CD4-positive, alpha-beta T cell treated with Interleukin-17A for 1 hour (primary cell): ENCODE data around the gene CSF1R.
"Not testable (repeated sequence)": the region's sequence is repeated elsewhere in the genome, so short reads cannot be mapped to it uniquely, and the experiment has no call there.

Experiments used
- DNase-seq: peaks from one replicate; pipeline ENCODE4 v3.0.0-alpha.2; 2020

Gene CSF1R

DNA sequence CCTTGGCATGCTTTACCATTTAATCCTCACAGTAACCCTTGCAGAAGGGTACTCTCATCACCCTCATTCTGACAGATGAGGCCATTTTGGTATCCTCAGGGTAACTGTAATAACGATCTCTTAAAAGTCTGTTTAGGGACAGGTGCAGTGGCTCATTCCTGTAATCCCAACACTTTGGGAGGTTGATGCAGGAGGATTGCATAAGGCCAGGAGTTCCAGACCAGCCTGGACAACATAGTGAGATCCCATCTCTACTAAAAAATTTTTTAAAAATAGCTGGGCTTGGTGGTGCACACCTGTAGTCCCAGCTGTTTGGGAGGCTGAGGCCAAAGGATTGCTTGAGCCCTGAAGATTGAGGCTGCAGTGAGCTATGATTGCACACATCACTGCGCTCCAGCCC, 31.8 kb downstream of the CSF1R start:
- no peak for DNase-seq

DNA sequence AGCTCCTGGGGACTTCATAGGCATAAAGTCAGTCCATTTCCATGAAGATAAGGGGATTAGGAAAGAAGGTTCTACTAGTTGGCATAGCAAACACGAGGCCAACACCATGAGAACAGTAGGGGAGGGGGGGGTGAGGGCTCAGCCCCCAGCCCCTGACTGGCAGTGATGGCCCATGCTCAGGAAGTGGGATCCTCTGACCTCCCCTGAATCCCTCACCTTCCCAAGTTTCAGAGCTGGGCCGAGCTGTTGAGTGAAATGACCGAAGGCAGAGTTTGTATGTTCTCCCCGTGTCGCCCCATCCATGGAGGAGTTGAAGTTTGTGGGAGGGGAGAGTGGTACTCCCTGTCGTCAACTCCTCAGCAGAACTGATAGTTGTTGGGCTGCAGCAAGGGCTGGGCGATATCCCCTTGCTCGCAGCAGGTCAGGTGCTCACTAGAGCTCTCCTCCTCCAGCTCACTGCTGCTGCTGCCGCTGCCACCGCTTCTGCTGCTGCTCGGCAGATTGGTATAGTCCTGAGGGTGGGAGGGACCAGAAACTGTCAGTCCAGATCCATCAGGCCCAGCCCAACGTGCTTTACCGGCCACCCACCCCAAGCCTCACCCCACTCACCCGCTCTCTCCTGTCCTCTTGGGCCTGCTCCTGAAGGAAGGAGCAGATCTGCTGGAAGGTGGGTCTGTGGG, 32.5 kb downstream of the CSF1R start:
- no peak for DNase-seq

DNA sequence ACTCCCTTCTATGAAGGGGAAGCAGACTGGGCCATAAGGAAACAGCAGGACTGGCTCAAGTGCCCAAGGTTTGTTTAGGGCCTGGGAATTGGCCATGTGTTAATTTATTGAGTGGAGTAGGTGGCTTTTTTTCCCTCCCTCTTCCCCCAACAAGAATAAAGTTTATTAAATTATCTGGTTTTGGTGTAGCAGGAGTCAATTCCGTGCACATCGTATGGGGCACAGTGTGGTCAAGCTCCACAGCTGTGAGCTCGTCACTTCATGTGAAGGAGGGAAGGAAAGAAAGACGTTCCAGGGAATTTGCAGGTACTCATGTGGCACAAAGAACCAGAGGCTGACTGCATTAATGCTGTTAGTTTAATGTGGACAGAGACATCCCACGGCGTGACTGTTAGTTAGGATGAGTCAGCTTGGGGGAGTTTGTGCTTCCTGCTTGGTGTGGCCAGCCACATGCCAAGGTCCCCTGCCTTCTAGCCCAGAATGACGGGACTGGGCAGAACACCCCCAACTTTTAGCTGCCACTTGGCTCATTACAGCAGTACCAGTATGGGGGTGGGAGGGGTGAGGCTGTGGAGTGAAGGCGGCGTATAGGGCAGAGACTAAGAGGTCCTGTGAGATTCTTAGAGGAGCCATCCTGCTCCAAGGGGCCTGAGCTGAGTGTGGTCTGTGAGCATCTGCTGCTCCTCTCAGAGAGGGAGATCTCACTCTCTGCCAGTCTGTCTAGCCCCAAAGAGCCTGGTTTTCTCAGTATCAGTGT, 33.2 kb downstream of the CSF1R start:
- no peak for DNase-seq

DNA sequence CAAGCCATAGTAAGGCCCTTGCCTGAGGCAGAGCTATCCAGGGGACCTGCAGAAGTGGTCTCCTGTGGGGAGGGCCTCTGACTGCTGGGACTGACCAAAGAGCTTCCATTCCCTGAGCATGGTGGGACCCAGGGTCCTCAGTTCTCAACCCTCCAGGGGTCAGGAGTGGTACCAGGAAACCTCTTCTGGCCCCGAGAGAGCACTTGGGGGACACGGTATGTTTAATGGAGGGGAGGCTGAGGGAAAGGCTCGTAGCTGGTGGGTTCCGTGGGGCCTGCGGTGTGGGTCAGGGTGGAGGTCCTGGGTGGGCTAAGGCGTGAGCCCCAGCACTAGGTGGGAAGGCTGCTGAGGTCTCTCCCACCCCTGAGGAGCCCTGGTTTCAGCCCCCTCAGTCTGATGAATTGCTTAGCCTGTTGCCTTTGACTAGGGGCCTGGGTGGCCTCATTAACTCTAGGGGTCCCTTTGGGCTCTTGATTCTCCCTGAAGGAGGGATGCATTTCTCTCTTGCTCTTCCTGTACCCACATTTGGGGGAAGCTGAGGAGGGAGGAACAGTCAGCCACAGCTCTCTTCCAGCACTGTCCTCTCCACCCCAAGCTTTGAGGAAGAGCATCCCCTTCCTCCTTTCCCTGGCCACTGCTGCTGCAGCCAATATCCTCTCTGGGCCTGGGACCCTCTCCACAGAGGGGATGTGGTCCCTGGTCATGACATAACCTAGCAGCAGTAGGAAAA, 34.0 kb downstream of the CSF1R start:
- DNase-seq, result no peak

DNA sequence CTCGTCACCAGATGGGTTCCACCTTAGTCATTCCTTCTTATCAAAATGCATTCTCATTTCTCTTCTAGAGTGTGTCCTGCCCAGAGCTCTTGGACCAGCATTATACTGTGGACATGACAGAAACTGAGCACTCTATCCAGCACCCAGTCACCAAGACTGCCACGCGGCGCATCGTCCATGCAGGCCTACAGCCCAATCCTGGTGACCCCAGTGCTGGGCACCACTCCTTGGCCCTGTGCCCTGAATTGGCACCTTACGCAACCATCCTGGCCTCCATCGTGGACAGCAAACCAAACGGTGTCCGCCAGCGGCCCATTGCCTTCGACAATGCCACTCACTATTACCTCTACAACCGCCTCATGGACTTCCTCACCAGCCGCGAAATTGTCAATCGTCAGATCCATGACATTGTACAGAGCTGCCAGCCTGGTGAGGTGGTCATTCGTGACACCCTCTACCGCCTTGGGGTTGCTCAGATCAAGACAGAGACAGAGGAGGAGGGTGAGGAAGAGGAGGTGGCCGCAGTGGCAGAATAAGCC, 34.6 kb downstream of the CSF1R start:
- DNase-seq, result no peak

DNA sequence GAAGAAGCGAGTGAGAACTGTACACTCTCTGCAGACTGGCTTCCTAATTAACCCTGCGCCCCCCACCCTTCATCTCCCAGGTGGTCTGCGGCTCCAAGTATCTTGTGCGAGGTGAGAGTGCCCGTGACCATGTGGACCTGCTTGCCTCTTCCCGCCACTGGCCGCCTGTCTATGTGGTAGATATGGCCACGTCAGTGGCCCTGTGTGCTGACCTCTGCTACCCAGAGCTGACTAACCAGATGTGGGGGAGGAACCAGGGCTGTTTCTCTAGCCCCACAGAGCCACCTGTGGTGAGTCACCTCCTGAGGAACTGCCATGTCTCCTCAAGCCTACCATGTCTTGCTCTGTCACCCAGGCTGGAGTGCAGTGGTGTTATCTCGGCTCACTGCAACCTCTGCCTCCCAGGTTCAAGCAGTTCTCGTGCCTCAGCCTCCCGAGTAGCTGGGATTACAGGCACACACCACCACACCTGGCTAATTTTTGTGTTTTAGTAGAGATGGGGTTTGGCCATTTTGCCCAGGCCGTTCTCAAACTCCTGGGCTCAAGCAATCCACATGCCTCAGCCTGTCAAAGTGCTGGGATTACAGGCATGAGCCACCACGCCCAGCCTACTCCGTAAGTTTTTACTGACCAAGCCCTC, 36.1 kb downstream of the CSF1R start:
- not testable (repeated sequence) for DNase-seq

DNA sequence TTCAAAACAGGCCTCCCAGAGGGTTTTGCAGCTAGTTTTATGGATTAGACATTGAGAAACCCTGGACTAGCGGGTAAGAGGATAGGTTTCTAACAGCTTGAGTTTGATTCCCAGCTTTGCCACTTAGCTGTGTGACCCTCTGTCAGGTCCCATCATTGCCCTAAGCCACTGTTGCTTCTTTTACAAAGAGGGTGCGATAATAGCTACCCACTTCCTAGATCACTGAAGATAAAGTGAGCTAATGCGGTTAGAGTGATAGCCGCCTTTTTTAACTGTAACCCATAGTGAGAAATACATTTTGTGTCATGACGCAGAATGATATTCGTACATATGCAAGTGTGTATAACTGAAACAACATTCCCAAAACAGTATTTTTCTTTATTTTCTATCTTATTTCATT, 40.3 kb downstream of the CSF1R start:
- DNase-seq, result peak; percentile 60

DNA sequence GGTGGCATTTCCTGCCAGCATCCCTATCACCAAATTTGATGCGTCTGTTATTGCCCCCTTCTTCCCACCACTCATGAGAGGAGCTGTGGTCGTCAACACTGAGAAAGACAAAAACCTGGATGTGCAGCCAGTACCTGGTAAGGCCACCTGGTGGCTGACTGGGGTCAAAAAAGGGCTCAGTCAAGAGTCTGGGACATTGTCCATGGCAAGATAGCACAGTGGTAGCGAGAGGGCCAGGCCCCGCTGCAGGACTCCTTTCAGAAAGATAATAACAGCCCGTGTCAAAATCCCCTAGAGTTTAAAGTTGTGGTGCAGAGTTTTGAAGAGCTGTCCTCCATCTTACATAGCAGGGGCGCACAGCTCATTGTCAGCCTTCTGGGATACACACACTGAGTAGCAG, 40.8 kb downstream of the CSF1R start:
- DNase-seq, result no peak

DNA sequence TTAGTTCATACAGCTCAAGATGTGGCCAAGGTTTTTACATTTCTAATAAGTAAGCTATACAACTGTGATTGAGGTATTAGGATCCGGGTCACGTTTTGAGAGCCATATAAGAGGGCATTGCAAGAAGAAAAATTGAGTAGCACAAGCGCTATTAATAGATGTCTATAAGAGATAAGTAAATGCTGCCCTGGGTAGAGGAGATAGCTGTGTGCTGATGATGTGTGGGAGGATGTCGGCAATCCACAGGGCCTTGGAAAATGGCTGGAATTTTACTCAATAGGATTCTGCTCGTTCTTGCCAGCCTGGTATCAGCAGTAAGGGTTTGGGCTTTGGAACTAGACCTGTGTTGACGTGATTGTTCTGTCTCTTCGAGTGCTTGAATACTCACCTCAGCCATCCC, 41.6 kb downstream of the CSF1R start:
- no peak for DNase-seq

DNA sequence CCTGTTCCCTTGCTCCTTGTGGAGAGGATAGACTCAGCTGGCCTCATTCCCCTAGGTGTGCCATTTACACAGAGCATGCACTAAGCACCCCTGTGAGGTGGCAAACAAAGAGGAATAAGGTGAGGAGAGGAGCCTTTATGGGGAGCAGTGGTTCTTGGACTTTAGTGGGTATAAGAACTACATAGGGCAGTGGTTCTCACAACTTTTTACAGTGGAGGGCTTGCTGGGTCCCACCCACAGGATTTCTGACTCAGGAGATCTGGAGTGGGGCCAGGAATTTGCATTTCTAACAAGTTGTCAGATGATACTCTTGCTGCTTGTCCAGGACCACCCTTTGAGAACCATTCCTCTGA, 42.0 kb downstream of the CSF1R start:
- no peak for DNase-seq

DNA sequence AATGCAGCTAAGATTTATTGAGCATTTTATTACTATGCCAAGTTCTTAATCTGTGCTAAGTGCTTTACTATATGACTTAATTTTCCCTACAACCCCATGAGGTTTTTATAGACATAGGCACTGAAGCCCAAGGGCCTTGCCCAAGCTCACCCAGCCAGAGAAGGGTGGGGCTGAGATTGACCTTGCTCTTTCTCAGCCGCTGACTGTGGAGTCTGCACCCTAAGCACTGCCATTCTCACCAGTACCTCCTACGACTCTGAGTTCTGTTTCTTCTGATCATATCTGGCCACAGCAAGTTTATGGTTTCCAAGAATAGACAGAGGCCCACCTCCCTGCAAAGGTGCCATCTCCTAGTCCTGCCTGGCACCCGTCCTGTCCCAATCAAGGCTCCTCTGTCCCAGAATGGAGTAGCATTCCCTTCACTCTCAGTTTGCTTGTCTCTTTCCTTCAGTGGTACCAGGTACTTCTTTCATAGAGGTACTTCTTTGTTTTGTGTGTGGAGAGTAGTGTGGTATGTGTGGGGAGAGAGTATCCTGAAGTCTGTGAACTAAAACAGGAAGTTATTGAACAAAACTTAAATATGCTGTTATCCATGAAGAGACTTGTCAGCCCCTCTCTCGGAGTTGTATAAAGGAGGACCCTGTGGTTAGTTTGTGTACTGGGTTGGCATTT, 42.6 kb downstream of the CSF1R start:
- no peak for DNase-seq

DNA sequence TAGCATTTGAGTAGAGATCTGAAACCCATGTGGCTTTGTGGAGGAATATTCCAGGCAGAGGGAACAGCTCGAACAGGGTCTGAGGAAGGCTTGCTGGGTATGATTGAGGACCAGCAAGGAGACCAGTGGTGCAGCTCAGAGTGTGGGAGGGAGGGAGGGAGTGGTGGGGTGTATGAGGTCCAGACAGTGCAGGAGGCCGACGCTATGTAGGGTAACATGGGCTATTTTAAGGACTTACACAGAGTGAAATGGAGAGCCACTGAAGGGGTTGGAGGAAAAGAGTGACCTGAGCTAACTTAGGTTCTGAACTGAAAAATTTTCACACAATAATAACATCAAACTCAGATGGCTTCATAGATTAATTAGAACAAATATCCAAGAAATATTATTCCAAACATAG, 43.9 kb downstream of the CSF1R start:
- DNase-seq, result no peak

DNA sequence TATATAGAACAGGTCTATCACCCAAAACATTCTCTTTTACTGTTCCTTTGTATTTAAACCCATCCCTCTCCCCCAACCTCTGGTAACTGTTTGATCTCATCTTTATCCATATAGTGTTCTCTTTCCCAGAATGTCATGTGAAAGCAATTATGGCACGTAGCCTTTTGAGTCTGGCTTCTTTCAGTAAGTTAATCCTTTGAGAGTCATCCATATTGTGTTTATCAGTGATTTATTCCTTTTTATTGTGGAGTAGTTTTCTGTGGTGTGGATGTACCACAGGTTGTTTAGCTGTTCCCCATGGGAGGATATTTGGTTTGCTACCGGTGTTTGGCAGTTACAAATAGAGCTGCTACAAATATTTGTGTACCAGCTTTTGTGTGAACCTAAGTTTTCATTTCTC, 47.8 kb downstream of the CSF1R start:
- DNase-seq, result no peak

DNA sequence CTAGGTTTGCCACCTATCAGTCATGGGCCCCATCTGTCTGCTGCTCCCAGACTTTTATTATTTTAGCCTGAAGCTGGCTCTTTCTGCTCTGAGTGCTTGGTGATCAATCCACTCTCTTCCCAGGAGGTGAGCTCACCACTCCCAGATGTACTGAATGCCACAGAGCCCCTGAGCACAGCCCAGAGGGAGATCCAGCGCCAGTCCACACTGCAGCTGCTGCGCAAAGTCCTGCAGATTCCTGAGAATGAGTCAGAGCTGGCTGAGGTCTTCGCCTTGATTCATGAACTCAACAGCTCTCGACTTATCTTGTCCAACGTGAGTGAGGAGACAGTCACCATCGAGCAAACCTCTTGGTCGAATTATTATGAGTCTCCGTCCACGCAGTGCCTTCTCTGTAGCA, 49.8 kb downstream of the CSF1R start:
- DNase-seq, result no peak

DNA sequence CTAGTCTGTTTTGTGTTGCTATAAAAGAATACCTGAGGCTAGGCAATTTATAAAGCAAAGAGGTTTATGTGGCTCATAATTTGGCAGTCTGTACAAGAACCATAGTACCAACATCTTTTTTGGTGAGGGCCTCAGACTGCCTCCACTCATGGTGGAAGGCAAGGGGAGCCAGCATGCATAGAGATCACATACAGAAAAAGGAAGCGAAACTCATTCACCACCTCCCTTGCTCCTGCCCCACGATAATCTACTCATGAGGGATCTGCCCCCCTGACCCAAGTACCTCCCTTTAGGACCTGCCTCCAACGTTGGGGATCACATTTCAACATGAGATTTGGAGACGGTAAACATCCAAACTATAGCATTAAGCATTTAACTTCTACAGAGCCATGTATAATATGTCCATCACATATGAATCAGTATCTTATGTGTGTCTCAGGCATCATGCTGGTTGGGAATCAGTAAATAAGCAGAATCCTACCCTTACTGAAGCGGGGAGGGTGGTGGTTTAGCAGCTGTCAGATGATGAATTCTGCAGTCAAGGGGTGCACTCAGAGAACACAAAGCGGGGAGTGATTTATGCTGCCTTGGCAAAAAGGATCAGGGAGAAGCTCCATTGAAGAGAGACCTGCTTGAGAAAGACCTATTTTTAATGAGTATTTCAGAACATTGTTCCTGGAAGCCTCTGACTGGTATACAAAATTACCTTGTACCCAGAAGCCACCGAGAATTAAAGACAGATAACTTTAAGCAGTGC, 51.0 kb downstream of the CSF1R start:
- no peak for DNase-seq

DNA sequence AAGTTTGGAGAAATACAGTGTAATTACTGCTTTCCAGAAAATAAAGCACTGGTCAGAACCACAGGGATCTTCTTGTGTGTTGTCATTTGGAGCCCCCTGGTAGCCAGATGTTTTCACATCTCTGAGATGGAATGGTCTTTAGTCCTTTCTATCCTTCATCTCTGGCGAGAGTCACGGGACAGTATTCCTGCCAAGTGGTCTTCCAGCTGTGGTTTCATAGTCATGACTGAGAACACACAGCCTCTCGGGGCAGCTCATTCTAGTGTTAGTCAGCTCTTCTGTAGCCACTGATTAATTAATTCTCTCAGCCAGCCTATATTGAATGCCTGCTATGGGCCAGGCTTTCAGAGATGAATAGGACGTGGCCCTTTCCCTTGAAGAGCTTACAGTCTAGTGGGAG, 51.7 kb downstream of the CSF1R start:
- no peak for DNase-seq

DNA sequence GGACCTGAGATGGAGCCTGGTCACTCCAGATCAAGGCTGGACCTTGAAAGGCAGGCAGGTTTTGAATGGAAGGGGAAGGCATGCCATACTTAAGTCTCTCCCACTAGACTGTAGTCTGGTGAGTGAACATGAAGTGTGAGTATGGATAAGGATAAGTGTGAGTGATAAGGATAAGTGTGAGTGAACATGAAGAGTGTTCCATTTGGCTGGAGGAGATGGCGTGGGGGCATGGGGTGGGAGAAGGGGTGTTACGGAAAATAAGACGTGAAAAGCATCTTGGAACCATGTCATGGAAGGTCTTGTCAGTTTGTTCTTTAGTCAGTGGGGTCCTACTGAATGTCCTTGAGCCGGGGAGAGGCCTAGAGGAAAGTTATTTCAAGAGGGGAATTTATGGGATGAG, 53.0 kb downstream of the CSF1R start:
- no peak for DNase-seq

DNA sequence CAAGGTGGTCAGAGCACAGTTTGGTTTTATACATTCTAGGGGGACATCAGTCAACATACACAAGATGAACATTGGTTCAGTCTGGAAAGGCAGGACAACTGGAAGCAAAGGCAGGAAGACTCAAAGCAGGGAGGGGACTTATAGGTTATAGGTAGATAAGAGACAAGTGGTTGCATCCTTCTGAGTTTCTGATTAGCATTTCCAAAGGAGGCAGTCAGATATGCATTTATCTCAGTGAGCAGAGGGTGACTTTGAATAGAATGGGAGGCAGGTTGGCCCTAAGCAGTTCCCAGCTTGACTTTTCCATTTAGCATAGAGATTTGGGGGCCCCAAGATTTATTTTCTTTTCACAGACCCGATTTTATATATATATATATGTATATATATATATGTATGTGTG, 58.3 kb downstream of the CSF1R start:
- not testable (repeated sequence) for DNase-seq

DNA sequence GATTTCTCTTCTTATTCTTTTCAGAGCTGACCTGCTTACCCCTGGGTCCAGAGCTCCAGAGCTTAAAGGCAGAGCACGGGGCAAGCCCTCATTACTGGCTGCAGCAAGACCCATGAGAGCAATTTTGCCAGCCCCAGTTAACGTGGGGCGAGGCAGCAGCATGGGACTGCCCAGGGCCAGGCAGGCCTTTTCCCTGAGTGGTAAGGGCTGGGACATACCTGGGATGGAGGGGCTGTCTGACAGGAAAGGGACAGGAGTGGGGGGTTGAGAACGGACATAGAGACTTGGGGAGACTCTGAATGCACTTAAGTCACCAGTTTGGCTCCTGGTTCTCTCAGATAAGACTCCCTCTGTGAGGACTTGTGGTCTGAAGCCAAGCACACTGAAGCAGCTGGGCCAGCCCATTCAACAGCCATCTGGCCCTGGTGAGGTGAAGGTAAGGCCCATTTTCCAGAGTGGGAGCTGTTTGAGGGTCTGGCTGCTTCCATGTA, 59.6 kb downstream of the CSF1R start:
- DNase-seq, result no peak

DNA sequence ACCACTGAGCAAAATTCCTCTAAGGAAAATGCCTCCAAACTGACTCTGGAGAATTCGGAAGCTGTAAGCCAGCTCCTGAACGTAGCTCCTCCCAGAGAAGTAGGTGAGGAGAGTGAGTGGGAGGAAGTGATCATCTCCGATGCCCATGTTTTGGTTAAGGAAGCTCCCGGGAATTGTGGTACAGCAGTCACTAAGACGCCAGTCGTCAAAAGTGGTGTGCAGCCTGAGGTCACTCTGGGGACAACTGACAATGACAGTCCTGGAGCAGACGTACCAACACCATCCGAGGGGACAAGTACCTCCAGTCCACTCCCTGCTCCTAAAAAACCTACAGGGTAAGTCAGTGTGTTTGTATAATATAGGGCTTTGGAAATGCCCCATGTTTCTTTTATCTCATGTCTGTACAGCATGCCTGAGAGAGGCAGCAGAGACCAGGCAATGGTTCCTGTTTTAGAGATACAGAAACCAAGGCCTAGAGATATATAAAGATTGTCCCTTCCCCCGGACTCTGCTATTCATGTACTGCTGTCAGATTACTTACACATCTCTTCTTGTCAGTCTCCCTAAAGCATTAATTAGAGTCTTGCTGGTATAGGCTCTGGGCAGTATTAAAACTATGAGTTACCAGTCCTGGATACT, 61.9 kb downstream of the CSF1R start:
- no peak for DNase-seq

DNA sequence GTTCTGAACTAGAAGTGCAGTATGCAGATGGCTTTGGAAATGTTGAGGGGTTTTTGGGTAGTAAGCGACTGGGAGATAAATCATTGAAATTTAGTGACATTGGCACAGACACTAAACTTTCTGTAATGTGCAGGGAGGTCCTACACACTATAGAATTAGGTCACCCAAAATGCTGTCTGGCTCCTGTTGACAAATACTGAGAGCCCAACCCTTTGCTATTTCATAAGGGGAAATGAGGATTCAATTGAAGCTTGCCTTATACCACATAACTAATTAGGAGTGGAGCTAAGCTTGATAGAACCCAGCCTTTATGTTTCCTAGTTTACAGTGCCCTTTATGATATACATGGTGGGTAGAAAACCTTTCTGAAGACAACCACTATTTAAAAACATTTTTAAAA, 63.2 kb downstream of the CSF1R start:
- DNase-seq, result no peak
